ENCODE results near the gene ZNF711. TPM values are rescaled to one million over a fixed set of nuclear protein-coding genes. Genes with fewer than 3 reads are reported as not detected.

The ZNF711 gene
- total and polyA plus RNA-seq, 10 of the 15 experiments (the other 5 are each of a cell fraction or from before 2014, with no cell fraction given) = 1.00 to 16.5 (median 2.8) TPM

DNA sequence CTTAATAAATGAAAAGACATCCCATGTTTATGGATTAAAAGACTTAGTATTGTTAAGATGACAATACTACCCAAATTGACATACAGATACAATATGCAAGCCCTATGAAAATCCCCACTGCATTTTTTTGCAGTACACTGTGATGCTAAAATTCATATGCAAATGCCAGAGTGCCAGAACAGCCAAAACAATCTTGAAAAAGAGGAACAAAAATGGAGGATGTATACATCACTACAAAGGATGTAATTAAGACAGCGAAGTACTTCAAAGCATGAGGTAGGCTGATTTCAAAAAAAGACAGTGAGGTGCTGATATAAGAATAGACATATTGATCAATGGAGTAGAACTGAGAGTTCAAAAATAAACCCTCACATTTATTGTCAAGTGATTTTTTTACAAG lies 47.5 kb upstream of the ZNF711 start:
- ATAC-seq (no peak), DNase-seq (ENCODE audit: low read depth, low spot score) (no peak), FAIRE-seq (no peak)
- ChIA-PET CTCF (no interaction called here), SMC1A (ENCODE audit: uncharacterized antibody, unreplicated experiment) (no interaction called here), RAD21 (ENCODE audit: unreplicated experiment) (no interaction called here), POLR2A (no interaction called here)
- Histone ChIP-seq H3K79me2 (ENCODE audit: control insufficient read depth, insufficient read depth, low read length) (no peaks in the 10 kb centered on the region), H2AFZ (ENCODE audit: control insufficient read depth, low read depth, low read length) (no peak overlapping the region), H3K27me3 (replicated peaks in 1 of 2; ENCODE audit: control insufficient read depth in 2 of 2, insufficient read depth in 2 of 2, low read length in 1 of 2) (no peaks in the 10 kb centered on the region), H3K9me3 (replicated peaks; ENCODE audit: control insufficient read depth, insufficient read depth, low read length) (no peaks in the 10 kb centered on the region), H3K4me1 (ENCODE audit: control insufficient read depth, insufficient read depth, low read length) (no peaks in the 10 kb centered on the region), H3K9ac (ENCODE audit: control insufficient read depth, insufficient read depth, low read length) (no peak overlapping the region), H3K27ac (ENCODE audit: control insufficient read depth, insufficient read depth) (no peak overlapping the region), H3K4me3 (no peak overlapping the region), H3K4me2 (ENCODE audit: control insufficient read depth, insufficient read depth) (no peak overlapping the region), H3K36me3 (ENCODE audit: control insufficient read depth in 2 of 2, insufficient read depth in 2 of 2, low read length in 1 of 2) (no peaks in the 10 kb centered on the region), H4K20me1 (ENCODE audit: control insufficient read depth, insufficient read depth) (no peaks in the 10 kb centered on the region)
- no TSS peak for BruUV-seq (replicated peaks)
- intact Hi-C loops (cut with micrococcal nuclease; ENCODE audit: unreplicated experiment) (no loop called here), in situ Hi-C loops (cut with MboI) (no loop called here)
- TF ChIP-seq STAT3 (IDR thresholded peaks at IDR 0.05; ENCODE audit: low read depth, low read length) (no peak), ZNF207 (IDR thresholded peaks at IDR 0.05; ENCODE audit: borderline replicate concordance) (no peak), ZNF622 (IDR thresholded peaks at IDR 0.05) (no peak), GATAD2B (conservative IDR thresholded peaks at IDR 0.05; ENCODE audit: low read depth) (no peak), NFIC (IDR thresholded peaks at IDR 0.05; ENCODE audit: low read depth, low read length) (no peak), CHD1 (IDR thresholded peaks at IDR 0.05; ENCODE audit: low read depth, low read length) (no peak)
- TF ChIP-seq, protein P1, sequence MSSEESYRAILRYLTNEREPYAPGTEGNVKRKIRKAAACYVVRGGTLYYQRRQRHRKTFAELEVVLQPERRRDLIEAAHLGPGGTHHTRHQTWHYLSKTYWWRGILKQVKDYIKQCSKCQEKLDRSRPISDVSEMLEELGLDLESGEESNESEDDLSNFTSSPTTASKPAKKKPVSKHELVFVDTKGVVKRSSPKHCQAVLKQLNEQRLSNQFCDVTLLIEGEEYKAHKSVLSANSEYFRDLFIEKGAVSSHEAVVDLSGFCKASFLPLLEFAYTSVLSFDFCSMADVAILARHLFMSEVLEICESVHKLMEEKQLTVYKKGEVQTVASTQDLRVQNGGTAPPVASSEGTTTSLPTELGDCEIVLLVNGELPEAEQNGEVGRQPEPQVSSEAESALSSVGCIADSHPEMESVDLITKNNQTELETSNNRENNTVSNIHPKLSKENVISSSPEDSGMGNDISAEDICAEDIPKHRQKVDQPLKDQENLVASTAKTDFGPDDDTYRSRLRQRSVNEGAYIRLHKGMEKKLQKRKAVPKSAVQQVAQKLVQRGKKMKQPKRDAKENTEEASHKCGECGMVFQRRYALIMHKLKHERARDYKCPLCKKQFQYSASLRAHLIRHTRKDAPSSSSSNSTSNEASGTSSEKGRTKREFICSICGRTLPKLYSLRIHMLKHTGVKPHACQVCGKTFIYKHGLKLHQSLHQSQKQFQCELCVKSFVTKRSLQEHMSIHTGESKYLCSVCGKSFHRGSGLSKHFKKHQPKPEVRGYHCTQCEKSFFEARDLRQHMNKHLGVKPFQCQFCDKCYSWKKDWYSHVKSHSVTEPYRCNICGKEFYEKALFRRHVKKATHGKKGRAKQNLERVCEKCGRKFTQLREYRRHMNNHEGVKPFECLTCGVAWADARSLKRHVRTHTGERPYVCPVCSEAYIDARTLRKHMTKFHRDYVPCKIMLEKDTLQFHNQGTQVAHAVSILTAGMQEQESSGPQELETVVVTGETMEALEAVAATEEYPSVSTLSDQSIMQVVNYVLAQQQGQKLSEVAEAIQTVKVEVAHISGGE (CRISPR knock-in tag; IDR thresholded peaks at IDR 0.05) = no peak
- TF ChIP-seq, protein P2, sequence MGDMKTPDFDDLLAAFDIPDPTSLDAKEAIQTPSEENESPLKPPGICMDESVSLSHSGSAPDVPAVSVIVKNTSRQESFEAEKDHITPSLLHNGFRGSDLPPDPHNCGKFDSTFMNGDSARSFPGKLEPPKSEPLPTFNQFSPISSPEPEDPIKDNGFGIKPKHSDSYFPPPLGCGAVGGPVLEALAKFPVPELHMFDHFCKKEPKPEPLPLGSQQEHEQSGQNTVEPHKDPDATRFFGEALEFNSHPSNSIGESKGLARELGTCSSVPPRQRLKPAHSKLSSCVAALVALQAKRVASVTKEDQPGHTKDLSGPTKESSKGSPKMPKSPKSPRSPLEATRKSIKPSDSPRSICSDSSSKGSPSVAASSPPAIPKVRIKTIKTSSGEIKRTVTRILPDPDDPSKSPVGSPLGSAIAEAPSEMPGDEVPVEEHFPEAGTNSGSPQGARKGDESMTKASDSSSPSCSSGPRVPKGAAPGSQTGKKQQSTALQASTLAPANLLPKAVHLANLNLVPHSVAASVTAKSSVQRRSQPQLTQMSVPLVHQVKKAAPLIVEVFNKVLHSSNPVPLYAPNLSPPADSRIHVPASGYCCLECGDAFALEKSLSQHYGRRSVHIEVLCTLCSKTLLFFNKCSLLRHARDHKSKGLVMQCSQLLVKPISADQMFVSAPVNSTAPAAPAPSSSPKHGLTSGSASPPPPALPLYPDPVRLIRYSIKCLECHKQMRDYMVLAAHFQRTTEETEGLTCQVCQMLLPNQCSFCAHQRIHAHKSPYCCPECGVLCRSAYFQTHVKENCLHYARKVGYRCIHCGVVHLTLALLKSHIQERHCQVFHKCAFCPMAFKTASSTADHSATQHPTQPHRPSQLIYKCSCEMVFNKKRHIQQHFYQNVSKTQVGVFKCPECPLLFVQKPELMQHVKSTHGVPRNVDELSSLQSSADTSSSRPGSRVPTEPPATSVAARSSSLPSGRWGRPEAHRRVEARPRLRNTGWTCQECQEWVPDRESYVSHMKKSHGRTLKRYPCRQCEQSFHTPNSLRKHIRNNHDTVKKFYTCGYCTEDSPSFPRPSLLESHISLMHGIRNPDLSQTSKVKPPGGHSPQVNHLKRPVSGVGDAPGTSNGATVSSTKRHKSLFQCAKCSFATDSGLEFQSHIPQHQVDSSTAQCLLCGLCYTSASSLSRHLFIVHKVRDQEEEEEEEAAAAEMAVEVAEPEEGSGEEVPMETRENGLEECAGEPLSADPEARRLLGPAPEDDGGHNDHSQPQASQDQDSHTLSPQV (IDR thresholded peaks at IDR 0.05) = no peak
- 7% methylated on average over 1 of the region's 1 CpG for WGBS (ENCODE audit: insufficient coverage, insufficient replicate concordance, low lambda C conversion rate, missing lambda C conversion rate)

Data from GM12878 (cell line).